Measurements from ENCODE around the gene MARCHF2. TPM values are rescaled to one million over a fixed set of nuclear protein-coding genes. Genes with fewer than 3 reads are reported as not detected.

The MARCHF2 gene
- total RNA-seq, 1 donor from 2014 or later = 146 TPM

DNA sequence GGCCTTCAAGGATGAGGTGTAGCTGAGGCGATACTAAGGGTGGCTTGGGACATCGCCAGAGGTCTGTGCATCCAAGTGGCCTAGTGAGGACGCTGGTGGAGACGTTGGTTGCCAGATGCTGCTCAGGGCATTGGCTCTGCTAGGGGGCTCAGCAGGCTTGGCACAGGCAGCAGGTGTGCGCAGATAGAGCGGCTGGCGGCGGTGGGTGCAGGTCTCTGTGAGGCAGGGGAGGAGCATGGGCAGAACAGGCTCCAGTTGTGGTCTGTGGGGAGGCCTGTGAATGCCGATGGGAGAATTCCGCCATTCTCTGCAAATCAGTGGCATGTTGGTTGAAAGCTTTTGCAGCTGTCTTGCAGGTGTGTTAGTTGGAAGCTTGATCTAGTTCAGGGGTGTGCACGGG, 68.1 kb downstream of the MARCHF2 start:
- Histone ChIP-seq H3K4me1 (peaks cover 55% of the 10 kb centered on the region), H3K4me3 (no peak overlapping the region), H3K27me3 (no peaks in the 10 kb centered on the region), H3K9me3 (no peaks in the 10 kb centered on the region), H3K36me3 (peaks cover 0 to 37% of the 10 kb centered on the region in 2 donors), H3K27ac (no peak overlapping the region)
- TF ChIP-seq POLR2AphosphoS5 (IDR thresholded peaks at IDR 0.05; ENCODE audit: insufficient read depth in 1 of 2, low read depth in 1 of 2) (no peak), CTCF (IDR thresholded peaks at IDR 0.05) (no peak), POLR2A (IDR thresholded peaks at IDR 0.05) (no peak)
- no peak for DNase-seq (ENCODE audit: extremely low spot score in 2 of 2)
- intact Hi-C loops (cut with DNase I) = no loop called here

GRCh38 chr19:8481616-8482015, 68.5 kb downstream of the MARCHF2 start:
- H3K4me1 ChIP-seq = peaks cover 55% of the 10 kb centered on the region
- no peak for DNase-seq (ENCODE audit: extremely low spot score in 2 of 2)
- intact Hi-C loops (cut with DNase I) = no loop called here
- no peaks in the 10 kb centered on the region for H3K27me3 ChIP-seq
- peaks cover 0 to 37% of the 10 kb centered on the region in 2 donors for H3K36me3 ChIP-seq
- no peak for TF ChIP-seq CTCF (IDR thresholded peaks at IDR 0.05)
- no peak for TF ChIP-seq POLR2AphosphoS5 (IDR thresholded peaks at IDR 0.05; ENCODE audit: insufficient read depth in 1 of 2, low read depth in 1 of 2)
- TF ChIP-seq POLR2A (IDR thresholded peaks at IDR 0.05) = no peak
- H3K9me3 ChIP-seq = no peaks in the 10 kb centered on the region
- H3K4me3 ChIP-seq = no peak overlapping the region
- no peak overlapping the region for H3K27ac ChIP-seq

GRCh38 chr19:8482696-8483095, 69.6 kb downstream of the MARCHF2 start:
- no peak overlapping the region for H3K27ac ChIP-seq

GRCh38 chr19:8483165-8483564, 70.1 kb downstream of the MARCHF2 start:
- no peak for DNase-seq (ENCODE audit: extremely low spot score in 2 of 2)
- H3K27me3 ChIP-seq = no peaks in the 10 kb centered on the region
- H3K4me1 ChIP-seq = peaks cover 51% of the 10 kb centered on the region
- no peak overlapping the region for H3K27ac ChIP-seq
- no peak overlapping the region for H3K4me3 ChIP-seq
- H3K9me3 ChIP-seq = no peaks in the 10 kb centered on the region
- peaks cover 0 to 49% of the 10 kb centered on the region in 2 donors for H3K36me3 ChIP-seq
- TF ChIP-seq POLR2AphosphoS5 (IDR thresholded peaks at IDR 0.05; ENCODE audit: insufficient read depth in 1 of 2, low read depth in 1 of 2) (no peak), POLR2A (IDR thresholded peaks at IDR 0.05) (no peak), CTCF (IDR thresholded peaks at IDR 0.05) (no peak)
- intact Hi-C loops (cut with DNase I) = no loop called here

More at GRCh38 chr19:8482696-8483095, 69.6 kb downstream of the MARCHF2 start:
- no peak for DNase-seq (ENCODE audit: extremely low spot score in 2 of 2)
- peaks cover 0 to 44% of the 10 kb centered on the region in 2 donors for H3K36me3 ChIP-seq
- H3K4me1 ChIP-seq = peaks cover 55% of the 10 kb centered on the region
- no peak overlapping the region for H3K4me3 ChIP-seq
- H3K27me3 ChIP-seq = no peaks in the 10 kb centered on the region
- TF ChIP-seq POLR2A (IDR thresholded peaks at IDR 0.05) = no peak
- TF ChIP-seq CTCF (IDR thresholded peaks at IDR 0.05) = no peak
- no peak for TF ChIP-seq POLR2AphosphoS5 (IDR thresholded peaks at IDR 0.05; ENCODE audit: insufficient read depth in 1 of 2, low read depth in 1 of 2)
- intact Hi-C loops (cut with DNase I) = no loop called here
- H3K9me3 ChIP-seq = no peaks in the 10 kb centered on the region

DNA sequence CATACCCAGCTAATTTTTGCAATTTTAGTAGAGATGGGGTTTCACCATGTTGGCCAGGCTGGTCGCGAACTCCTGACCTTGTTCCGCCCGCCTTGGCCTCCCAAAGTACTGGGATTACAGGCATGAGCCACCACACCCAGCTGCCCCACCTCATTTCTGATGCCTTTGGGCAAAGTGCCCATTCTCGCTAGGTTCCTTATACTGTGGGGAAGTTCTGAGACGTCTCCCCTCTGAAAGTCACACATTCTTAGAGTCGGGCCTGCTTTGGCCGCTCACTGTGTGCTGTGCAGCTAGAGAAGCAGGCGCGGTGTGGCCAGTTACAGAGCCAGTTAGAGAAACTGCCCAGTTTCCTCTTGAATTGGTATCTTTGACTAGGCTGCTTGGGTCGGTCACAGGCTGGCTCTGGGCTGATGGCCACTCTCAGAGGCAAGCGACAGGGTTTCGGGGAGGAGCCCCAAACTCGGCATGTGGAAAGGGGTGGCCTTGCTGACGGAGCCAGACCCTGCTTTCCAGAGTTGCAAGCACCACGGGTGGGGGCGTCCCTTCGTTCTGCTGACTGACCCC, 71.3 kb downstream of the MARCHF2 start:
- no peak for DNase-seq (ENCODE audit: extremely low spot score in 2 of 2)
- Histone ChIP-seq H3K4me3 (no peak overlapping the region), H3K36me3 (peaks cover 0 to 58% of the 10 kb centered on the region in 2 donors), H3K9me3 (no peaks in the 10 kb centered on the region), H3K27ac (no peak overlapping the region), H3K4me1 (peaks cover 46% of the 10 kb centered on the region), H3K27me3 (no peaks in the 10 kb centered on the region)
- intact Hi-C loops (cut with DNase I) = no loop called here
- no peak for TF ChIP-seq CTCF (IDR thresholded peaks at IDR 0.05)
- no peak for TF ChIP-seq POLR2A (IDR thresholded peaks at IDR 0.05)
- no peak for TF ChIP-seq POLR2AphosphoS5 (IDR thresholded peaks at IDR 0.05; ENCODE audit: insufficient read depth in 1 of 2, low read depth in 1 of 2)

Data from vagina (tissue), 2 donors.